ENCODE results near the gene IFITM2.

DNA sequence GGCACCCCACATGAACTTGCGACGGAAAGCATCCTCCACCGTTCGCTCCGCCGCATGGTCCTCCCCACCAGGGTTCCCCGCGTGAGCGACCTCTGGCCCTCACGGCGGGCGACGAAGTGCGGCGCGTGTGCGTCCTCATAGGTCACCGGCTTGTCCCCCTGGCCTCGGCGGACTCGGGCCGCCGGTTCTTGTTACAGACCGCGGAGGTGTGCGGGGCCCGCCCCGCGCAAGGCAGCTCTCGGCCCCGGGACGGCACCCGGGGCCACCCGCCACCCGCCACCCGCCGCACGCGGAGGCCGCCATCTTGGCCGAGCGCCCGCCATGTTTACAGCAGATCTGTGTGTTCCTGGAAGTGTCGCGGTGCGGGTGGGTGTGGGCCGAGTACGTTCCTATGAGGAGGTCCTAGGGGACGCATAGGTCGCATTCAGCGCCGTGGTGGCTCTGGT, 3.5 kb upstream of the IFITM2 start:
- TF ChIP-seq, protein P1, sequence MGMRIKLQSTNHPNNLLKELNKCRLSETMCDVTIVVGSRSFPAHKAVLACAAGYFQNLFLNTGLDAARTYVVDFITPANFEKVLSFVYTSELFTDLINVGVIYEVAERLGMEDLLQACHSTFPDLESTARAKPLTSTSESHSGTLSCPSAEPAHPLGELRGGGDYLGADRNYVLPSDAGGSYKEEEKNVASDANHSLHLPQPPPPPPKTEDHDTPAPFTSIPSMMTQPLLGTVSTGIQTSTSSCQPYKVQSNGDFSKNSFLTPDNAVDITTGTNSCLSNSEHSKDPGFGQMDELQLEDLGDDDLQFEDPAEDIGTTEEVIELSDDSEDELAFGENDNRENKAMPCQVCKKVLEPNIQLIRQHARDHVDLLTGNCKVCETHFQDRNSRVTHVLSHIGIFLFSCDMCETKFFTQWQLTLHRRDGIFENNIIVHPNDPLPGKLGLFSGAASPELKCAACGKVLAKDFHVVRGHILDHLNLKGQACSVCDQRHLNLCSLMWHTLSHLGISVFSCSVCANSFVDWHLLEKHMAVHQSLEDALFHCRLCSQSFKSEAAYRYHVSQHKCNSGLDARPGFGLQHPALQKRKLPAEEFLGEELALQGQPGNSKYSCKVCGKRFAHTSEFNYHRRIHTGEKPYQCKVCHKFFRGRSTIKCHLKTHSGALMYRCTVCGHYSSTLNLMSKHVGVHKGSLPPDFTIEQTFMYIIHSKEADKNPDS (CRISPR knock-in tag; IDR thresholded peaks at IDR 0.05) = no peak
- no peak for TF ChIP-seq EP300 (IDR thresholded peaks at IDR 0.05; ENCODE audit: low read depth in 2 of 2, low read length in 2 of 2)
- TF ChIP-seq EP300 (CRISPR knock-in tag; IDR thresholded peaks at IDR 0.05; ENCODE audit: borderline replicate concordance) = no peak
- TF ChIP-seq POLR2A (IDR thresholded peaks at IDR 0.05; ENCODE audit: insufficient read depth in 1 of 2, low read depth in 2 of 2, low read length in 2 of 2) = no peak
- TF ChIP-seq TCF12 (IDR thresholded peaks at IDR 0.05) = no peak
- no peak for TF ChIP-seq TCF12 (CRISPR knock-in tag; IDR thresholded peaks at IDR 0.05)
- TF ChIP-seq ZSCAN9 (CRISPR knock-in tag; IDR thresholded peaks at IDR 0.05; ENCODE audit: borderline replicate concordance) = no peak
- TF ChIP-seq ZNF124 (CRISPR knock-in tag; IDR thresholded peaks at IDR 0.05) = no peak
- TF ChIP-seq, protein P2, sequence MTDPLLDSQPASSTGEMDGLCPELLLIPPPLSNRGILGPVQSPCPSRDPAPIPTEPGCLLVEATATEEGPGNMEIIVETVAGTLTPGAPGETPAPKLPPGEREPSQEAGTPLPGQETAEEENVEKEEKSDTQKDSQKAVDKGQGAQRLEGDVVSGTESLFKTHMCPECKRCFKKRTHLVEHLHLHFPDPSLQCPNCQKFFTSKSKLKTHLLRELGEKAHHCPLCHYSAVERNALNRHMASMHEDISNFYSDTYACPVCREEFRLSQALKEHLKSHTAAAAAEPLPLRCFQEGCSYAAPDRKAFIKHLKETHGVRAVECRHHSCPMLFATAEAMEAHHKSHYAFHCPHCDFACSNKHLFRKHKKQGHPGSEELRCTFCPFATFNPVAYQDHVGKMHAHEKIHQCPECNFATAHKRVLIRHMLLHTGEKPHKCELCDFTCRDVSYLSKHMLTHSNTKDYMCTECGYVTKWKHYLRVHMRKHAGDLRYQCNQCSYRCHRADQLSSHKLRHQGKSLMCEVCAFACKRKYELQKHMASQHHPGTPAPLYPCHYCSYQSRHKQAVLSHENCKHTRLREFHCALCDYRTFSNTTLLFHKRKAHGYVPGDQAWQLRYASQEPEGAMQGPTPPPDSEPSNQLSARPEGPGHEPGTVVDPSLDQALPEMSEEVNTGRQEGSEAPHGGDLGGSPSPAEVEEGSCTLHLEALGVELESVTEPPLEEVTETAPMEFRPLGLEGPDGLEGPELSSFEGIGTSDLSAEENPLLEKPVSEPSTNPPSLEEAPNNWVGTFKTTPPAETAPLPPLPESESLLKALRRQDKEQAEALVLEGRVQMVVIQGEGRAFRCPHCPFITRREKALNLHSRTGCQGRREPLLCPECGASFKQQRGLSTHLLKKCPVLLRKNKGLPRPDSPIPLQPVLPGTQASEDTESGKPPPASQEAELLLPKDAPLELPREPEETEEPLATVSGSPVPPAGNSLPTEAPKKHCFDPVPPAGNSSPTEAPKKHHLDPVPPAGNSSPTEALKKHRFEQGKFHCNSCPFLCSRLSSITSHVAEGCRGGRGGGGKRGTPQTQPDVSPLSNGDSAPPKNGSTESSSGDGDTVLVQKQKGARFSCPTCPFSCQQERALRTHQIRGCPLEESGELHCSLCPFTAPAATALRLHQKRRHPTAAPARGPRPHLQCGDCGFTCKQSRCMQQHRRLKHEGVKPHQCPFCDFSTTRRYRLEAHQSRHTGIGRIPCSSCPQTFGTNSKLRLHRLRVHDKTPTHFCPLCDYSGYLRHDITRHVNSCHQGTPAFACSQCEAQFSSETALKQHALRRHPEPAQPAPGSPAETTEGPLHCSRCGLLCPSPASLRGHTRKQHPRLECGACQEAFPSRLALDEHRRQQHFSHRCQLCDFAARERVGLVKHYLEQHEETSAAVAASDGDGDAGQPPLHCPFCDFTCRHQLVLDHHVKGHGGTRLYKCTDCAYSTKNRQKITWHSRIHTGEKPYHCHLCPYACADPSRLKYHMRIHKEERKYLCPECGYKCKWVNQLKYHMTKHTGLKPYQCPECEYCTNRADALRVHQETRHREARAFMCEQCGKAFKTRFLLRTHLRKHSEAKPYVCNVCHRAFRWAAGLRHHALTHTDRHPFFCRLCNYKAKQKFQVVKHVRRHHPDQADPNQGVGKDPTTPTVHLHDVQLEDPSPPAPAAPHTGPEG (CRISPR knock-in tag; IDR thresholded peaks at IDR 0.05) = no peak

Measured in HepG2 (cell line).